Esophagus squamous epithelium (tissue), 4 donors: ENCODE measurements around the gene GPER1.

Experiments
- POLR2A ChIP-seq, 4 donors: fragments of 450-650 bp; IDR thresholded peaks; one replicate each; pipeline ENCODE4 v1.6.1; 2017; ENCODE audit warnings: antibody characterized with exemption in 4 of 4, mild to moderate bottlenecking in 4 of 4, moderate library complexity in 3 of 4
- TF ChIP-seq, protein P1 (sequence below), 6 experiments: fragments of 450-650 bp in 4 of 6; fragments of 200-600 bp in 2 of 6; sonication (generic) in 2 of 6; IDR thresholded peaks; one replicate each; pipeline ENCODE4 v1.5.1; 2016 to 2019; ENCODE audit warnings: antibody characterized with exemption in 6 of 6, mild to moderate bottlenecking in 4 of 6, moderate library complexity in 4 of 6

DNA sequence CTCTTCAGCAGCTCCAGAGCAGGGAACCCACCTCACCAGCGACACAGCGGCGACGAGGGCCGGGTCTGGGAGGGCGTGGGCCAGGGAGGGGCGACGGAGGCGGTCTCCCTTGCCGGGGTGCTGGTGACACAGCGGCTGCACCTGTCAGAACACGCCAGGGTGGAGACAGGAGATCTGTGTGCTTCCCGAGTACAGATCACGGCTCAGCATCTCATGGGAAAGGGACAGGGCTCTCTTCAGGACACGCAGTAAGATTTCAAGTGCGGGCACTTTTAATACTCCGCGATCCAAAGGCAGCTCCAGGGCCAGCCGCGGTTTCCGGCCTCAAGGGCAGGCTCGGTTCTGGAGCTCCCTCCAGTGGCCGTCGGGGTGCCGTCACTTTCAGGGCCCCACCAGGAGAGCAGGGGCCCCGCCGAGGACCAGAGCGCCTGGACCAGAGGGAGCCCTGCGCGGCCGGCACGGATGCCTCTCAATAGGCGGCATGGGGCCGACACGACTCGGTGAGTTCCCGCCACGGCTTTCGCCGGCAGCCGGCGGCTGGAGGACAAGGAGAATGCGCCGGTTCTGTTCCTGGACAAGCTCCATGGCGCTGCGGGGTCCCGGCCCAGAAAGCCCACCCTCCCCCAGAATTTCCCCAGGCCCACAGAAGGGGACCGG, 22.2 kb upstream of the GPER1 start:
- TF ChIP-seq, protein P1, sequence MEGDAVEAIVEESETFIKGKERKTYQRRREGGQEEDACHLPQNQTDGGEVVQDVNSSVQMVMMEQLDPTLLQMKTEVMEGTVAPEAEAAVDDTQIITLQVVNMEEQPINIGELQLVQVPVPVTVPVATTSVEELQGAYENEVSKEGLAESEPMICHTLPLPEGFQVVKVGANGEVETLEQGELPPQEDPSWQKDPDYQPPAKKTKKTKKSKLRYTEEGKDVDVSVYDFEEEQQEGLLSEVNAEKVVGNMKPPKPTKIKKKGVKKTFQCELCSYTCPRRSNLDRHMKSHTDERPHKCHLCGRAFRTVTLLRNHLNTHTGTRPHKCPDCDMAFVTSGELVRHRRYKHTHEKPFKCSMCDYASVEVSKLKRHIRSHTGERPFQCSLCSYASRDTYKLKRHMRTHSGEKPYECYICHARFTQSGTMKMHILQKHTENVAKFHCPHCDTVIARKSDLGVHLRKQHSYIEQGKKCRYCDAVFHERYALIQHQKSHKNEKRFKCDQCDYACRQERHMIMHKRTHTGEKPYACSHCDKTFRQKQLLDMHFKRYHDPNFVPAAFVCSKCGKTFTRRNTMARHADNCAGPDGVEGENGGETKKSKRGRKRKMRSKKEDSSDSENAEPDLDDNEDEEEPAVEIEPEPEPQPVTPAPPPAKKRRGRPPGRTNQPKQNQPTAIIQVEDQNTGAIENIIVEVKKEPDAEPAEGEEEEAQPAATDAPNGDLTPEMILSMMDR (IDR thresholded peaks at IDR 0.05): peak; percentile 89 to 97 (median 94)
- TF ChIP-seq POLR2A (IDR thresholded peaks at IDR 0.05): no peak
